8988T (cell line): ENCODE data around the gene RSBN1.
A peak's percentile ranks its signal among the peaks of the same experiment; 100 is the strongest.
"Not testable (repeated sequence)": the region's sequence is repeated elsewhere in the genome, so short reads cannot be mapped to it uniquely, and the experiment has no call there.

Experiments used
- DNase-seq: peaks from one replicate; pipeline ENCODE4 v3.0.0; 2011

The RSBN1 gene

DNA sequence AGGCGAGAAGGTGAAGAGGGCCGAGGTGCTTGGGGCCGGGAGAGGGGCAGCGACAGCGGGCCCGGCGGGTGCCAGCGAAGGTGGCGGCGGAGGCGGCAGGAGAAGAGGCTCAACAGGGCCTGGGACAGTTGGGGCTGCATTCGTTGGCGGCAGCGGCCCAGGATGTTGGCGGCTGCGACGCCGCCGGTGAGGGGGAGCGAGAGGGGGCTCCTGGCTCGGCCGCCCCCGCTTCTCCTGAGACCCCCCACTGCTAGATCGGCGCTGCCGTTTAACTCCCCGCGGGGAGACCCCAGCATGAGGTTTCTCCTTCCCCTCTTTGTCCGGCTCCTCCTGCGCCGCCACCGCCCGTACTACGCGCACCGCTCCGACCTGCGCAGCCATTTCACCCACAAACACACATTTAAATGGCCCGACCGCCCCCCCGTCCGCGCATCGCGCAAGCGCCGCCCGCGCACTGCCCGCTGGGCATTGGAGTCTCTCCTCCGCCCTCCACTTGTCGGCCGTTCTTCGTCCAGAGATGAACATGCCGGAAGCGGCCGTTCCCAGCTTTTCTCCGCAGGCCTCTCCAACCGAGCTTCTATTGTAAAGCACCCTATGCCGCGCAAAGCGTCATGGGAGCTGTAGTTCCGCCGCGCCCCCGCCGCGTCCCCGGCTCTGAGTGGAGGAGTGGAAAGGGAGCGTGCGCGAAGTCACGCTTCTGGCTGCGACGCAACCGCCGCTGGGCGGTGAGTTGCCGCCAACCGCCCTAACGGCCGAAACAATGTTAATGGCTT is at the start of gene RSBN1:
TSS of gene RSBN1 (minus strand) at position 589 of the 773 bp plus-strand sequence. CDS start at position 525, 64 bp downstream.
- peak; percentile 67 for DNase-seq

DNA sequence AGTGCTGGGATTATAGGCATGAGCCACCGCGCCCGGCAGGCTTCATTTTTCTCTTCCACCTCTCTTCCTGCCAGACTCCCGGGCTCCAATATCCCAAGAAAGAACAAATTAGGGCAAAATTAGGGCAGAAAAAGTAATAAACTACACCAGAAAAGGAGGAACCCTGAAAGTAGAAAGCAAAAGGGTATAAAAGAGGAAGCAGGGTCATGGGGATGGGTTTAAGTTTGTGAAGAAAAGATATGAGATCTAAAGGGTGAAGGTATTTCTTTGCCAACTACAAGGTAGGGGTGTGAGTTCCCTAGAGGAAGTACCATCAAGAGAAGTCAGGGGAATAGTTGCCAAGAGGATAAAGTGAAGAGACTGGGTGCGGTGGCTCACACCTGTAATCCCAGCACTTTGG is 49.4 kb upstream of the RSBN1 start:
- DNase-seq, result no peak

DNA sequence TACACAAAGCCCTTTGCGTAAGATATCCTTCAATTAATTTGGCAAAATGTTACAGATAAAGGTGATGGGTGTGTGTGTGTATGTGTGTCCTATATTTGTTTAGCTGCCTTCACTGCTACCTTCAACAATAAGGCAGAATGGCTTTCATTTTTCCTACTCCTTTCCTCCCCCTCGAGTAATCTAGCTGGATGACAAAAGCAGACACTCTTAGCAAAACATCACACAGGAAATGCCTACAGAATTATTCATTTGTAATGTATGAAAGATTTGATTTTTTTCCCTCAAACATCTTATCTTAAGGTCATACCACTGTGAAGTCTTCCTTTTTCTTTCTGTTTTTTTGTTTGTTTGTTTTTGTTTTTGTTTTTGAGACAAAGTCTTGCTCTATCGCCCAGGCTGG is 48.6 kb upstream of the RSBN1 start:
- DNase-seq, result no peak

DNA sequence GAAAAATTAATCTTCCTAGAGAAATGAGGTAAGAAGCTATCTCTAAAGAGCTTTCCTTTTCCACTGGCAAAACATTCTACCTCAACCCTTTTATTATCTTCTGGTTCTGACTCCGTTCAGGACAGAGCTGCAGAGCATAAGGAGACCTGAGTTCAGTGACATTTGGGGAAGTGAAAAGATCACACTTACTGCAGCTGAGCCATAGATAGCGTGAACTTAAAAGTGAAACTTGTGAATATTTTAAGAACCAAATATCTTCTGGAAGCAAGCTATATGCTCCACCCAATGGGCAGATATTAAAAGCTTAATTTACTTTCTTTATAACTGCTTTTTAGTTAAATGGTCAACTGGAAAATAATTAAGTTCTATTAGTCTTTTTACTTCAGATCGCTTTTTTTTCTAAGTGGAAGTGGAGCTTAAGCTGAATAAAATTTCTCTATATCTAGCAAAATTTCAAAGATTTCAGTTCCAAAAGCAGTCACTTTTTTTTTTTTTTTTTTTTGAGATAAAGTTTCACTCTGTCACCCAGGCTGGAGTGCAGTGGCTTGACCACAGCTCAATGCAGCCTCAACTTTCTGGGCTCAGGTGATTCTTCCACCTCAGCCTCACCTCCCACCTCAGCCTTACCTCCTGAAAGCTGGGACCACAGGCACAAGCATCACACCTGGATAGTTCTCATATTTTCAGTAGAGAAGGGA is 47.4 kb upstream of the RSBN1 start:
- DNase-seq, result no peak

- no peak for DNase-seq
Observed at GRCh38 chr1:113858982-113859381, 46.7 kb upstream of the RSBN1 start.

GRCh38 chr1:113858418-113858817 is 46.1 kb upstream of the RSBN1 start:
- DNase-seq, result no peak

DNA sequence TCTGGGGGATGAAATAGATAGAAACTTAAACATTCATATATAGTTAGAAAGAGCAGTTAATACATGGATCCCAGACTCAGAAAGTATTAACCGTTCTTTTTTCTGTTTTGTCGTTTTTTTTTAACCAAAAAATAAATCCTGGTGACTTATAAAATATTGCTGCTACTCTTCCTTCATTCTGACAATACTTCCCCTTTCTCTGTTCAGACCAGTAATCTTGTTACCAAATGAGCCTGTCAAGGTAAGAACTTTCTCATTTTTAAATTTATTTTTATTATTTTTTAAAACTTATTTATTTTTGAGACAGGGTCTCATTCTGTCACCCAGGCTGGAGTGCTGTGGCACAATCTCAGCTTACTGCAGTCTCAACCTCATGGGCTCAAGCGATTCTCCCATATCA is 45.5 kb upstream of the RSBN1 start:
- no peak for DNase-seq

GRCh38 chr1:113856401-113856790 is 44.1 kb upstream of the RSBN1 start:
- no peak for DNase-seq

DNA sequence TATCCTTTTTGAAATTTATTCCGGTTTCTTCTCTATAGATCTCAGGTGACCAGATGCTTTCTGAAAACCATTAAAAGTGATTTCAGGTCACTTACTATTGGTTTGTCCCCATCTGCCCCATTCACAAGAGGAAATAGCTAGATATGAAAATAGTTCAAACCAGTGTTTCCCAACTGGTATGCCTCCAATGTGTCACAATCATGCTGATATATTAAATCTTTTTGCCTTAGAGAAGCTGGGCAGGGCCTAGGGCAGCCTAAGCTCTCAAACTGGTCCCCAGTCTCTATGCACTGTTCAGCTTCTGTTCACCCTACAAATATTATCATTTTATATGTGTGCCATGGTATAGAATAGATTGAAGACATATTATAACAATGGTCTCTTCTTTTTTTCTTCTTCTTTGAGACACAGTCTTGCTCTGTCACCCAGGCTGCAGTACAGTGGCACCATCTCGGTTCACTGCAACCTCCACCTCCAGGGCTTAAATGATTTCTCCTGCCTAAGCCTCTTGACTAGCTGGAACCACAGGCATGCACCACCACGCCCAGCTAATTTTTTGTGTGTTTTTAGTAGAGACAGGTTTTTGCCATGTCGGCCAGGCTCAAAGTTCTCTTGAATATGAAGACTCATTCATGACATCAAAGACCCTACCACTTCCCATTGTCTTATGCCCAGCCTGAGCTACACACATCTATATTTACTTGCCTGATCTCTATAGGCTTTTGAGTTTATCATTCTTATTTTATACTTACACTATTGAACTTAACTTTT is 43.5 kb upstream of the RSBN1 start:
- no peak for DNase-seq

DNA sequence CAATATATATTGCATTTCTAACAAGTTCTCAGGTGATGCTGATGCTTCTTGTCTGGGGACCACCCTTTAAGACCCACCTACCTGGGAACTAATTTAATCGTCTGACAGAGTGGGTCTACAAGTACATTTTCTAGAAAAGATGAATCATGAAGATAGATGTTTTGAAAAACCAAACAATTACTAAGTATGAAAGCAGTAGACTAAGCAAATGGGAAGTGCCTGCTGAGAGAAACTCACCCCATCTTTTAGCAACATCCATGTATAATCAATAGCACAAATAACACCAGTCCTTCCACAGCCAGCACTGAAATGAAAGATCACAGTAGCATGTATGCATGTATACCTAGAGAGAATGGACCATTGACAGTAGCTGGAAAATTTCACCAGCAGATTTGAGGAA is 42.0 kb upstream of the RSBN1 start:
- no peak for DNase-seq

DNA sequence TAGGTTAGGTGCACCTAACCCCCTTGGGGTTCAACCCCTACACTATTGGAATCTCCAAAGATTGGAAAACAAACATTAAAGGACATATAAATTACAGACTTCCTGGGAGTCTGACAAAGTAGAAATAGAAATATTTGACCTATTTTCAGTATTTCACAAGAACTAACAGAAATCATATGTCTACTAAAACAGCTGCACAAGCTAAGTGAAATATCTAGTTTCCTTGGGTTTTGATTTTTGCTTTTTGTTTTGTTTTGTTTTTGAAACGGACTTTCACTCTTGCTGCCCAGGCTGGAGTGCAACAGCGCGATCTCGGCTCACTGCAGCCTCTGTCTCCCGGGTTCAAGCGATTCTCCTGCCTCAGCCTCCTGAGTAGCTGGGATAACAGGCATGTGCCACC is 40.4 kb upstream of the RSBN1 start:
- DNase-seq, result not testable (repeated sequence)

GRCh38 chr1:113850127-113850796 is 38.0 kb upstream of the RSBN1 start:
- no peak for DNase-seq

GRCh38 chr1:113849072-113849471 is 36.8 kb upstream of the RSBN1 start:
- DNase-seq, result no peak

GRCh38 chr1:113846391-113847035 is 34.2 kb upstream of the RSBN1 start:
- no peak for DNase-seq

- no peak for DNase-seq
Observed at GRCh38 chr1:113836534-113836933, 24.3 kb upstream of the RSBN1 start.

GRCh38 chr1:113835686-113836290 is 23.5 kb upstream of the RSBN1 start:
- no peak for DNase-seq

GRCh38 chr1:113834716-113835115 is 22.4 kb upstream of the RSBN1 start:
- no peak for DNase-seq

GRCh38 chr1:113830039-113830438 is 17.8 kb upstream of the RSBN1 start:
- DNase-seq, result no peak

- no peak for DNase-seq
Observed at GRCh38 chr1:113821916-113822315, 9.6 kb upstream of the RSBN1 start.

GRCh38 chr1:113818578-113818977 is 6.3 kb upstream of the RSBN1 start:
- DNase-seq, result no peak

GRCh38 chr1:113813218-113813617 is 942 bp upstream of the RSBN1 start:
- no peak for DNase-seq

- DNase-seq, result no peak
Observed at GRCh38 chr1:113812661-113813135, 422 bp upstream of the RSBN1 start.
